COLO829 (cell line): Measurements from ENCODE around the gene SEC14L2.
"Not testable (repeated sequence)": the region's sequence is repeated elsewhere in the genome, so short reads cannot be mapped to it uniquely, and the experiment has no call there.

Source experiments
- DNase-seq: peaks from one replicate; pipeline ENCODE4 v3.0.0; 2012; ENCODE audit warnings: low spot score

SEC14L2 gene

GRCh38 chr22:30455075-30455840, 58.4 kb downstream of the SEC14L2 start:
- DNase-seq, result no peak

GRCh38 chr22:30457981-30458380, 61.2 kb downstream of the SEC14L2 start:
- no peak for DNase-seq

GRCh38 chr22:30459181-30460052, 62.6 kb downstream of the SEC14L2 start:
- DNase-seq, result no peak

- DNase-seq, result no peak
These were observed 63.3 kb downstream of the SEC14L2 start for GRCh38 chr22:30460147-30460546.

- not testable (repeated sequence) for DNase-seq
These were observed 63.7 kb downstream of the SEC14L2 start for GRCh38 chr22:30460555-30460954.

GRCh38 chr22:30469165-30469564, 72.3 kb downstream of the SEC14L2 start:
- no peak for DNase-seq

GRCh38 chr22:30470655-30471054, 73.8 kb downstream of the SEC14L2 start:
- no peak for DNase-seq

GRCh38 chr22:30471616-30472318, 74.9 kb downstream of the SEC14L2 start, which contains the start of gene SEC14L3:
TSS of gene SEC14L3 (minus strand) at chr22:30472017. CDS start at chr22:30471958, 59 bp downstream.
- no peak for DNase-seq

- no peak for DNase-seq
These were observed 76.3 kb downstream of the SEC14L2 start for GRCh38 chr22:30472994-30473720.

- DNase-seq, result no peak
These were observed 77.3 kb downstream of the SEC14L2 start for GRCh38 chr22:30474121-30474520.
